Left lung (tissue), 10 donors: ENCODE data around the gene PRR5. TPM values are rescaled to one million over a fixed set of nuclear protein-coding genes. Genes with fewer than 3 reads are reported as not detected.

ENCODE experiments used
- ATAC-seq: fragments of 200-7000 bp; cut with Tn5 transposase; one replicate; pipeline ENCODE4 v1.9.1; 2020; ENCODE audit warnings: moderate library complexity
- DNase-seq, 4 donors: peaks; one replicate each; pipeline ENCODE4 v3.0.0-alpha.2; 2013 to 2020
- H3K27ac ChIP-seq, 2 donors: fragments of 200-600 bp; sonication (generic) in 1 of 2; one replicate each; pipeline versions ENCODE4 v1.5.0 to v1.8.0; 2020 to 2021
- H3K27me3 ChIP-seq, 2 donors: fragments of 200-600 bp; sonication (generic) in 1 of 2; one replicate each; pipeline versions ENCODE4 v1.5.0 to v1.8.0; 2020 to 2021
- H3K36me3 ChIP-seq, 2 donors: fragments of 200-600 bp; sonication (generic) in 1 of 2; one replicate each; pipeline versions ENCODE4 v1.5.0 to v1.8.0; 2020 to 2021
- H3K4me1 ChIP-seq, 2 donors: fragments of 200-600 bp; one replicate each; pipeline ENCODE4 v1.8.0; 2021
- H3K4me3 ChIP-seq, 2 donors: fragments of 200-600 bp; sonication (generic) in 1 of 2; one replicate each; pipeline versions ENCODE4 v1.5.0 to v1.8.0; 2020 to 2021; ENCODE audit warnings: mild to moderate bottlenecking in 1 of 2
- H3K9me3 ChIP-seq, 2 donors: fragments of 200-600 bp; sonication (generic) in 1 of 2; one replicate each; pipeline versions ENCODE4 v1.5.0 to v1.8.0; 2020 to 2021
- CTCF ChIP-seq, 2 donors: fragments of 200-600 bp; sonication (generic) in 1 of 2; IDR thresholded peaks; one replicate each; pipeline versions ENCODE4 v1.5.0 to v1.8.0; 2021; ENCODE audit warnings: antibody characterized with exemption in 2 of 2
- intact Hi-C, 2 donors: fragments of 100-400 bp; cut with DNase I; formaldehyde crosslinking; loops; one replicate each; pipeline versions ENCODE4 v1.11.2 to v1.14.2; 2022
- polyA plus RNA-seq, 6 donors: library from polyadenylated mRNA; unstranded; fragments of 120-200 nt; gene quantifications; one replicate each; pipeline ENCODE4 v1.2.1, GENCODE V29; 2013; ENCODE audit not compliant: insufficient read length in 6 of 6
- total RNA-seq, 2 donors: library from RNA; stranded (reverse); fragmentation: NEBNext Ultra II Directional; extraction: Animal tissue kit (Norgen Biotek cat#: 25700); gene quantifications; one replicate each; pipeline ENCODE4 v1.2.1, GENCODE V29; 2021
- donor health status: DM: no; HTN: yes; CAD: no.
- donor health status: DM: no; HTN: no; CAD: no.

The PRR5 gene
- total and polyA plus RNA-seq, 8 donors, result 7.1 to 24.6 (median 20.0) TPM

GRCh38 chr22:44660051-44660830 is 41.8 kb upstream of the PRR5 start:
- peak in 1 of 4 donors; percentile 43 for DNase-seq
- Histone ChIP-seq H3K27ac (no peak overlapping the region), H3K9me3 (peaks cover 0 to 1% of the 10 kb centered on the region in 2 donors), H3K4me3 (no peak overlapping the region), H3K27me3 (peaks cover 0 to 27% of the 10 kb centered on the region in 2 donors), H3K36me3 (no peaks in the 10 kb centered on the region), H3K4me1 (peaks cover 9 to 29% of the 10 kb centered on the region in 2 donors)
- no peak for ATAC-seq
- no peak for TF ChIP-seq CTCF (IDR thresholded peaks at IDR 0.05)
- intact Hi-C loops, result no loop called here

GRCh38 chr22:44661070-44661469 is 40.9 kb upstream of the PRR5 start:
- H3K36me3 ChIP-seq, result no peaks in the 10 kb centered on the region
- ATAC-seq (no peak), DNase-seq (peak in 1 of 4 donors; percentile 5)
- no peak overlapping the region for H3K4me3 ChIP-seq
- H3K9me3 ChIP-seq, result peaks cover 0 to 1% of the 10 kb centered on the region in 2 donors
- intact Hi-C loops, result no loop called here
- peaks cover 9 to 33% of the 10 kb centered on the region in 2 donors for H3K4me1 ChIP-seq
- H3K27ac ChIP-seq, result no peak overlapping the region
- no peak for TF ChIP-seq CTCF (IDR thresholded peaks at IDR 0.05)
- H3K27me3 ChIP-seq, result peaks cover 0 to 27% of the 10 kb centered on the region in 2 donors

GRCh38 chr22:44661659-44662569 is 40.1 kb upstream of the PRR5 start:
- ATAC-seq (no peak), DNase-seq (no peak)
- no peak for TF ChIP-seq CTCF (IDR thresholded peaks at IDR 0.05)
- H3K36me3 ChIP-seq, result no peaks in the 10 kb centered on the region
- H3K27me3 ChIP-seq, result peaks cover 0 to 31% of the 10 kb centered on the region in 2 donors
- H3K9me3 ChIP-seq, result peaks cover 0 to 1% of the 10 kb centered on the region in 2 donors
- no peak overlapping the region for H3K4me3 ChIP-seq
- intact Hi-C loops, result no loop called here
- no peak overlapping the region for H3K27ac ChIP-seq
- peaks cover 9 to 33% of the 10 kb centered on the region in 2 donors for H3K4me1 ChIP-seq

- no peak for DNase-seq
- peaks cover 5 to 46% of the 10 kb centered on the region in 2 donors for H3K27me3 ChIP-seq
- no peak for ATAC-seq
- H3K4me1 ChIP-seq, result peaks cover 9 to 30% of the 10 kb centered on the region in 2 donors
- H3K36me3 ChIP-seq, result no peaks in the 10 kb centered on the region
- H3K27ac ChIP-seq, result peak overlapping the region in 1 of 2 donors; percentile 60
- no peak overlapping the region for H3K4me3 ChIP-seq
- intact Hi-C loops, result no loop called here
- no peak for TF ChIP-seq CTCF (IDR thresholded peaks at IDR 0.05)
- H3K9me3 ChIP-seq, result peaks cover 0 to 1% of the 10 kb centered on the region in 2 donors
Observed at GRCh38 chr22:44663256-44663999, 38.6 kb upstream of the PRR5 start.
